SU-DHL-6 (cell line): ENCODE data around the gene TMEM38A.

Source experiments
- EZH2phosphoT487 ChIP-seq: fragments of 200-600 bp; sonication (generic), shearing (Covaris generic); conservative IDR thresholded peaks from 2 replicates; pipeline ENCODE4 v1.6.1; 2018; ENCODE audit warnings: mild to moderate bottlenecking, antibody characterized with exemption, low read length, moderate library complexity, mixed read lengths
- TF ChIP-seq, protein P1 (sequence below): fragments of 200-600 bp; sonication (generic); IDR thresholded peaks from one replicate; pipeline ENCODE4 v1.5.1; 2017; ENCODE audit warnings: antibody characterized with exemption, mild to moderate bottlenecking, low read length, moderate library complexity; ENCODE audit not compliant: insufficient read depth, poor library complexity, severe bottlenecking

DNA sequence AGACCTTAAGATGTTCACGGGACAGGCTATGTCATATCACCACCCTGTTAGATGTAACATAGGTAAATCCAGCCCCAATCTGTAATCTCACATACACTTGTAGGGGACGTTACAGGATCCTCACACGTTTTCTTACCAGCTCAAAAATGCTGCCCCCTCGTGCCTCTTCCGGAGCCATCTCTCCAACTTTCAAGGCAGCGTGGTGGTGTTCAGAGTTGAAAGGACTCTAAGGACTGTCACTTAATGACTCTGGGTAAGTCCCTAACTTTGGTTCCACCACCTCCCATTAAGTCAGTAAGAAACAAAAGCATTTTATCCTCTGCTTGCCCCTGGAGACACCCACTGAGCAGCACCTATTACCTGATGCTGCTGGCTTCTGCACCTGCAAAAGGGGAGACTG lies 37.4 kb upstream of the TMEM38A start:
- TF ChIP-seq, protein P1, sequence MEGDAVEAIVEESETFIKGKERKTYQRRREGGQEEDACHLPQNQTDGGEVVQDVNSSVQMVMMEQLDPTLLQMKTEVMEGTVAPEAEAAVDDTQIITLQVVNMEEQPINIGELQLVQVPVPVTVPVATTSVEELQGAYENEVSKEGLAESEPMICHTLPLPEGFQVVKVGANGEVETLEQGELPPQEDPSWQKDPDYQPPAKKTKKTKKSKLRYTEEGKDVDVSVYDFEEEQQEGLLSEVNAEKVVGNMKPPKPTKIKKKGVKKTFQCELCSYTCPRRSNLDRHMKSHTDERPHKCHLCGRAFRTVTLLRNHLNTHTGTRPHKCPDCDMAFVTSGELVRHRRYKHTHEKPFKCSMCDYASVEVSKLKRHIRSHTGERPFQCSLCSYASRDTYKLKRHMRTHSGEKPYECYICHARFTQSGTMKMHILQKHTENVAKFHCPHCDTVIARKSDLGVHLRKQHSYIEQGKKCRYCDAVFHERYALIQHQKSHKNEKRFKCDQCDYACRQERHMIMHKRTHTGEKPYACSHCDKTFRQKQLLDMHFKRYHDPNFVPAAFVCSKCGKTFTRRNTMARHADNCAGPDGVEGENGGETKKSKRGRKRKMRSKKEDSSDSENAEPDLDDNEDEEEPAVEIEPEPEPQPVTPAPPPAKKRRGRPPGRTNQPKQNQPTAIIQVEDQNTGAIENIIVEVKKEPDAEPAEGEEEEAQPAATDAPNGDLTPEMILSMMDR, result no peak
- TF ChIP-seq EZH2phosphoT487, result no peak
